WTC11 (cell line): ENCODE measurements around the gene CD82.

Experiments
- CREM ChIP-seq: sonication (generic); formaldehyde crosslinking; IDR thresholded peaks from 2 replicates; pipeline ENCODE4 v1.8.1; 2022; ENCODE audit warnings: mild to moderate bottlenecking, missing genetic modification reagents, moderate library complexity
- CTCF ChIP-seq: fragments of 200-600 bp; IDR thresholded peaks from 2 replicates; pipeline ENCODE4 v1.8.0; 2022; ENCODE audit warnings: antibody characterized with exemption
- ELF4 ChIP-seq: sonication (generic); formaldehyde crosslinking; IDR thresholded peaks from 2 replicates; pipeline ENCODE4 v1.8.1; 2022; ENCODE audit warnings: low read depth, mild to moderate bottlenecking, moderate library complexity, missing genetic modification reagents
- ETV6 ChIP-seq: sonication (generic); formaldehyde crosslinking; IDR thresholded peaks from 2 replicates; pipeline ENCODE4 v1.8.1; 2022; ENCODE audit warnings: mild to moderate bottlenecking, missing genetic modification reagents
- GTF2I ChIP-seq: fragments of 250-450 bp; sonication (Bioruptor Pico); conservative IDR thresholded peaks from 2 replicates; pipeline ENCODE4 v1.4.0; 2021; ENCODE audit warnings: mild to moderate bottlenecking
- IRF2 ChIP-seq: sonication (generic); formaldehyde crosslinking; IDR thresholded peaks from 2 replicates; pipeline ENCODE4 v1.8.0; 2022; ENCODE audit warnings: low read depth, missing genetic modification reagents, borderline replicate concordance
- JAZF1 ChIP-seq: fragments of 250-450 bp; sonication (Bioruptor Pico); IDR thresholded peaks from 2 replicates; pipeline ENCODE4 v1.9.0; 2021; ENCODE audit warnings: moderate library complexity, mild to moderate bottlenecking, inconsistent platforms
- NFE2L1 ChIP-seq: sonication (generic); formaldehyde crosslinking; IDR thresholded peaks from 2 replicates; pipeline ENCODE4 v1.8.1; 2023; ENCODE audit warnings: missing genetic modification reagents
- NR2C2 ChIP-seq: sonication (generic); formaldehyde crosslinking; IDR thresholded peaks from 2 replicates; pipeline ENCODE4 v1.8.0; 2022; ENCODE audit warnings: mild to moderate bottlenecking, missing genetic modification reagents
- NR3C1 ChIP-seq: sonication (generic); formaldehyde crosslinking; conservative IDR thresholded peaks from 2 replicates; pipeline ENCODE4 v1.8.1; 2023; ENCODE audit warnings: low read depth, mild to moderate bottlenecking, missing genetic modification reagents
- TEAD4 ChIP-seq: sonication (generic); formaldehyde crosslinking; IDR thresholded peaks from 2 replicates; pipeline ENCODE4 v1.8.0; 2022; ENCODE audit warnings: mild to moderate bottlenecking, missing genetic modification reagents
- ZNF263 ChIP-seq: sonication (generic); formaldehyde crosslinking; IDR thresholded peaks from 2 replicates; pipeline ENCODE4 v1.8.1; 2022; ENCODE audit warnings: low read depth, mild to moderate bottlenecking, moderate library complexity, missing genetic modification reagents
- ZNF281 ChIP-seq: sonication (generic); formaldehyde crosslinking; IDR thresholded peaks from 2 replicates; pipeline ENCODE4 v1.8.0; 2023; ENCODE audit warnings: mild to moderate bottlenecking, missing genetic modification reagents
- ZNF512 ChIP-seq: sonication (generic); formaldehyde crosslinking; IDR thresholded peaks from 2 replicates; pipeline ENCODE4 v1.8.1; 2022; ENCODE audit warnings: missing genetic modification reagents, borderline replicate concordance

- TF ChIP-seq CTCF, result no peak
- TF ChIP-seq NR2C2 (CRISPR knock-in tag), result no peak
- no peak for TF ChIP-seq TEAD4 (CRISPR knock-in tag)
- no peak for TF ChIP-seq ZNF281
- no peak for TF ChIP-seq NFE2L1 (CRISPR knock-in tag)
- no peak for TF ChIP-seq IRF2 (CRISPR knock-in tag)
- no peak for TF ChIP-seq ZNF512
- TF ChIP-seq ELF4 (CRISPR knock-in tag), result no peak
- no peak for TF ChIP-seq ZNF263
- no peak for TF ChIP-seq CREM (CRISPR knock-in tag)
- TF ChIP-seq GTF2I (CRISPR knock-in tag), result no peak
- TF ChIP-seq JAZF1 (CRISPR knock-in tag), result no peak
- TF ChIP-seq NR3C1 (CRISPR knock-in tag), result no peak
- no peak for TF ChIP-seq ETV6 (CRISPR knock-in tag)
Observed at GRCh38 chr11:44579302-44579761, 13.9 kb downstream of the CD82 start.
